CD4-positive, alpha-beta T cell (primary cell): ENCODE data around the gene OGFOD2. TPM values are rescaled to one million over a fixed set of nuclear protein-coding genes. Genes with fewer than 3 reads are reported as not detected.

Source experiments
- ATAC-seq: fragments of 200-7000 bp; cut with Tn5 transposase; one replicate; pipeline ENCODE4 v1.10.0; 2022; ENCODE audit warnings: mild to moderate bottlenecking; ENCODE audit not compliant: poor library complexity
- CTCF ChIA-PET: fragments of 350-600 bp; sonication (Branson Sonifier 250); formaldehyde crosslinking; loops from one replicate; lab custom pipeline; 2021; ENCODE audit warnings: antibody characterized with exemption, inconsistent platforms; lab: Charles Lee
- POLR2A ChIA-PET: fragments of 350-600 bp; sonication (Branson Sonifier 250); formaldehyde crosslinking; loops from one replicate; lab custom pipeline; 2021; ENCODE audit warnings: antibody characterized with exemption, inconsistent platforms; lab: Charles Lee
- DNase-seq, 14 experiments: peaks; one replicate each; pipeline ENCODE4 v3.0.0-alpha.2; 2013 to 2020; ENCODE audit warnings: mixed read lengths in 2 of 14
- H3K27ac ChIP-seq, 2 donors: one replicate each; pipeline versions ENCODE4 v1.5.1 to v1.7.0; 2013; ENCODE audit warnings: low read length in 2 of 2, low read depth in 1 of 2, mild to moderate bottlenecking in 1 of 2
- H3K27me3 ChIP-seq, 2 experiments: 1 replicate in 1 of 2; 2 replicates in 1 of 2; pipeline versions ENCODE4 v1.6.1 to v1.7.0; 2013; ENCODE audit warnings: low read length in 2 of 2, control low read depth in 1 of 2, mild to moderate bottlenecking in 1 of 2, moderate library complexity in 1 of 2; ENCODE audit not compliant: insufficient read depth in 2 of 2, control insufficient read depth in 1 of 2
- H3K36me3 ChIP-seq: one replicate; pipeline ENCODE4 v1.6.1; 2013; ENCODE audit warnings: low read length, control low read depth; ENCODE audit not compliant: insufficient read depth
- H3K4me1 ChIP-seq: one replicate; pipeline ENCODE4 v1.6.1; 2013; ENCODE audit warnings: low read length, control low read depth; ENCODE audit not compliant: insufficient read depth
- H3K4me3 ChIP-seq: one replicate; pipeline ENCODE4 v1.5.1; 2013; ENCODE audit warnings: mild to moderate bottlenecking, low read length, moderate library complexity
- H3K9me3 ChIP-seq, 2 experiments: 1 replicate in 1 of 2; 2 replicates in 1 of 2; pipeline versions ENCODE4 v1.6.1 to v1.7.0; 2013; ENCODE audit warnings: low read length in 2 of 2, mild to moderate bottlenecking in 2 of 2, control low read depth in 1 of 2, moderate library complexity in 1 of 2; ENCODE audit not compliant: control insufficient read depth in 1 of 2, insufficient read depth in 1 of 2
- H3K27ac Mint-ChIP-seq: one replicate; pipeline ENCODE4 v1.8.0; 2020; ENCODE audit warnings: mixed read lengths
- H3K27me3 Mint-ChIP-seq: one replicate; pipeline ENCODE4 v1.8.0; 2021; ENCODE audit warnings: mixed read lengths
- H3K36me3 Mint-ChIP-seq: one replicate; pipeline ENCODE4 v1.8.0; 2021; ENCODE audit warnings: low read depth, mixed read lengths
- H3K4me1 Mint-ChIP-seq: one replicate; pipeline ENCODE4 v1.8.0; 2021; ENCODE audit warnings: low read depth, mixed read lengths
- H3K4me3 Mint-ChIP-seq: one replicate; pipeline ENCODE4 v1.8.0; 2020; ENCODE audit warnings: mild to moderate bottlenecking, mixed read lengths
- H3K9me3 Mint-ChIP-seq: one replicate; pipeline ENCODE4 v1.8.0; 2020; ENCODE audit warnings: mixed read lengths
- intact Hi-C, 2 experiments: fragments of 100-400 bp; cut with DNase I in 1 of 2; cut with micrococcal nuclease in 1 of 2; formaldehyde crosslinking; loops; one replicate each; pipeline versions ENCODE4 v1.15.1 to v1.9.0; 2023 to 2025; cut with DNase I, micrococcal nuclease
- total RNA-seq, 174 experiments: library from RNA in 2 of 174; stranded (reverse) in 2 of 174; gene quantifications; one replicate each; pipeline ENCODE4 v1.2.3 and lab custom pipeline; 2021 to 2026
- TF ChIP-seq, protein P1 (sequence below): fragments of 200-600 bp; IDR thresholded peaks from one replicate; pipeline ENCODE4 v1.8.0; 2022; ENCODE audit warnings: antibody characterized with exemption, mild to moderate bottlenecking

Gene OGFOD2
- total RNA-seq, 2 experiments from 2014 or later, result 12.0 to 14.9 TPM

DNA sequence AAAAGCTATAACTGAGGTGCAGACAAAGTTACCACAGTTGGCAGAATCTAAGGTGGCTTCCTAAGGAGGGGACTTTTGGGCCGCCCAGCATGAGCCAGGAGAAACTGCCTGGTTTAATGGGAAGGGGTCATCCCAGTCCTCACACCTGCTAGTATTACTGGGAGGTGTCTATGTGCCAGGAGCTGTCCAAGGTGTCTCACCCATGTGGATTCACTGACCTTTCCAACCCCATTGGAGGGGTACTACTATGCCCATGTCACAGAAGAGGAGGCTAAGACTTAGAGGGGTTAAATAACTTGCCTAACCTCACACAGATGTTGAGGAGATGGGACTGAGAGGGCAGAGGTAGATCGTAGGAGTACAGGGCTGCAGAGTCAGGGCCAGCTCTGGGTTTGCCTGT, 19.0 kb upstream of the OGFOD2 start:
- Mint-ChIP-seq H3K4me1 (peaks cover 6% of the 10 kb centered on the region), H3K4me3 (no peak overlapping the region), H3K36me3 (no peaks in the 10 kb centered on the region), H3K9me3 (no peaks in the 10 kb centered on the region), H3K27me3 (no peaks in the 10 kb centered on the region), H3K27ac (no peak overlapping the region)
- intact Hi-C loops, result loop anchor here in 1 of 2 experiments (10.0 kb wide), 1 partner anchor 321 kb away; no protein-coding TSS in a partner anchor
- H3K36me3 ChIP-seq, result no peaks in the 10 kb centered on the region
- ATAC-seq, result no peak
- ChIA-PET POLR2A (interaction anchor here (1.8 kb wide), 1 partner anchor 19 kb away, joined by 9 read pairs; the partner anchor contains the start of gene OGFOD2), CTCF (interaction anchor here (1.9 kb wide), 1 partner anchor 163 kb away, joined by 6 read pairs; no protein-coding TSS in a partner anchor)
- no peak overlapping the region for H3K27ac ChIP-seq
- TF ChIP-seq, protein P1, sequence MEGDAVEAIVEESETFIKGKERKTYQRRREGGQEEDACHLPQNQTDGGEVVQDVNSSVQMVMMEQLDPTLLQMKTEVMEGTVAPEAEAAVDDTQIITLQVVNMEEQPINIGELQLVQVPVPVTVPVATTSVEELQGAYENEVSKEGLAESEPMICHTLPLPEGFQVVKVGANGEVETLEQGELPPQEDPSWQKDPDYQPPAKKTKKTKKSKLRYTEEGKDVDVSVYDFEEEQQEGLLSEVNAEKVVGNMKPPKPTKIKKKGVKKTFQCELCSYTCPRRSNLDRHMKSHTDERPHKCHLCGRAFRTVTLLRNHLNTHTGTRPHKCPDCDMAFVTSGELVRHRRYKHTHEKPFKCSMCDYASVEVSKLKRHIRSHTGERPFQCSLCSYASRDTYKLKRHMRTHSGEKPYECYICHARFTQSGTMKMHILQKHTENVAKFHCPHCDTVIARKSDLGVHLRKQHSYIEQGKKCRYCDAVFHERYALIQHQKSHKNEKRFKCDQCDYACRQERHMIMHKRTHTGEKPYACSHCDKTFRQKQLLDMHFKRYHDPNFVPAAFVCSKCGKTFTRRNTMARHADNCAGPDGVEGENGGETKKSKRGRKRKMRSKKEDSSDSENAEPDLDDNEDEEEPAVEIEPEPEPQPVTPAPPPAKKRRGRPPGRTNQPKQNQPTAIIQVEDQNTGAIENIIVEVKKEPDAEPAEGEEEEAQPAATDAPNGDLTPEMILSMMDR, result no peak
- H3K4me3 ChIP-seq, result no peak overlapping the region
- no peaks in the 10 kb centered on the region for H3K9me3 ChIP-seq
- no peaks in the 10 kb centered on the region for H3K4me1 ChIP-seq
- DNase-seq, result no peak
- H3K27me3 ChIP-seq, result no peaks in the 10 kb centered on the region

DNA sequence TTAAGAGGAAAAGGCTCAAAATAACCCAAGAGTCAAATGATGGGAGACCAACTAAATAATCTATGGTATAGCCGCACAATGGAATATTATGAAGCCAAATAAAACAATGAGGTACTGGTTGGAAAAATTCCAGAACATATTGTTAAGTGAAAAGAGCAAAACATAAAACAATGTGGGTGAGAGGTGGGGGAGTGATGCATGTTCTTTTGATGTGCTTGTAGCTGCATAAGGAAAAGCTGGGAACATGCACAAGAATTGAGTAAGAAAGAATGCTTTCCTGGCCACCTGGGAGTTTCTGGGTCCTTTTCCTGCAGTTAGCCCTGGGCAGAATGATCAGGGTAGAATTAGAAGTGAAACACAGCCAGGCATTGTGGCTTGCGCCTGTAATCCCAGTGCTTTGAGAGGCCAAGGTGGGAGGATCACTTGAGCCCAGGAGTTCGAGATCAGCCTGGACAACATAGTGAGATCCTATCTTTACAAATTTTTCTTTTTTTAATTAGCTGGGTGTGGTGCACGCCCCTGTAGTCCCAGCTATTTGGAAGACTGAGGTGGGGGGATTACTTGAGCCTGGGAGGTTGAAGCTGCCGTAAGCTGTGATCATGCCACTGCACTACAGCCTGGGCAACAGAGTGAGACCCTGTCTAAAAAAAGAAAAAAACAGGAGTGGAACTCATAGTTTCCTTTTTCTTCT, 16.7 kb upstream of the OGFOD2 start:
- H3K27ac Mint-ChIP-seq, result no peak overlapping the region

DNA sequence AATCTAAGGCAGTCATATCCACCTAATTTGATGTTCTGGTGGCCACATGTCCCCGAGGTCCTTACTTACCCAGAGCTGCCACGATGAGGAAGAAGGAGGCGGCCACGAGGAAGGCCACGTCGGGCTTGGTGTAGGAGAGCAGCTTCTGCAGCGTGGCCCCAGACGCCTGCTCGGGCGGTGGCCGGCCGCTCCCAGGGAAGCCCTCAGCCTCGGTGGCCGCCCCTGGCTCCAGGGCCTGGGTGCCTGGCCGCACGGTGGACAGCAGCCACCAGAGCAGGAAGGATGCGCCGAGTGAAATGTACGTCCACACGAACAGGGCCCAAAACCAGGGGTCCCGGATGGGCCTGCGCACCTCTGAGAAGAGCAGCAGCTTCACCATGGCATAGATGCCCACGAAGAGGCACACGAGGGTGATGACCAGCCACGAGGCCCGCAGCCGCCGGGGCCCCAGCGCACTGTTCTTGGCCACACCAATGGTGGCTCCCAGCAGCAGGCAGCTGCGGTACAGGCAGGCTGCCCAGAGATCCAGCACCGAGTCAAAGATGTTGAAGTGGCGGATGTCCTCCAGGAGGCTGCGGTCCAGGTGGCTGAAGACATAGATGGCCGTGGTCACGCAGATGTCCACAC, 15.4 kb upstream of the OGFOD2 start:
- ChIA-PET CTCF (no interaction called here), POLR2A (no interaction called here)
- H3K4me1 ChIP-seq, result peaks cover 9% of the 10 kb centered on the region
- H3K36me3 ChIP-seq, result no peaks in the 10 kb centered on the region
- H3K27me3 Mint-ChIP-seq, result no peaks in the 10 kb centered on the region
- no peak for ATAC-seq
- no peak overlapping the region for H3K4me3 Mint-ChIP-seq
- no peak for DNase-seq
- no peak overlapping the region for H3K27ac ChIP-seq
- H3K27ac Mint-ChIP-seq, result no peak overlapping the region
- no peaks in the 10 kb centered on the region for H3K9me3 ChIP-seq
- H3K9me3 Mint-ChIP-seq, result no peaks in the 10 kb centered on the region
- no peaks in the 10 kb centered on the region for H3K36me3 Mint-ChIP-seq
- no peak overlapping the region for H3K4me3 ChIP-seq
- H3K4me1 Mint-ChIP-seq, result peaks cover 1% of the 10 kb centered on the region
- TF ChIP-seq, protein P1, result no peak
- intact Hi-C loops, result loop anchor here in 1 of 2 experiments (10.0 kb wide), 1 partner anchor 325 kb away; no protein-coding TSS in a partner anchor
- H3K27me3 ChIP-seq, result no peaks in the 10 kb centered on the region

More for the DNA sequence above, 16.7 kb upstream of the OGFOD2 start:
- POLR2A ChIA-PET, result no interaction called here
- Mint-ChIP-seq H3K4me3 (no peak overlapping the region), H3K9me3 (no peaks in the 10 kb centered on the region), H3K27me3 (no peaks in the 10 kb centered on the region), H3K36me3 (no peaks in the 10 kb centered on the region), H3K4me1 (no peaks in the 10 kb centered on the region)
- Histone ChIP-seq H3K27me3 (no peaks in the 10 kb centered on the region), H3K27ac (no peak overlapping the region), H3K9me3 (no peaks in the 10 kb centered on the region), H3K4me3 (no peak overlapping the region), H3K4me1 (peaks cover 5% of the 10 kb centered on the region), H3K36me3 (no peaks in the 10 kb centered on the region)
- TF ChIP-seq, protein P1, result no peak
- intact Hi-C loops, result loop anchor here in 1 of 2 experiments (10.0 kb wide), 1 partner anchor 324 kb away; no protein-coding TSS in a partner anchor
- CTCF ChIA-PET, result no interaction called here
- DNase-seq, result no peak
- ATAC-seq, result no peak
